GM19025 (cell line): ENCODE data around the gene ARL10.
A peak's percentile ranks its signal among the peaks of the same experiment; 100 is the strongest.

Experiments used
- ATAC-seq: cut with Tn5 transposase; IDR thresholded peaks from one replicate; pipeline ENCODE4 v1.9.1; 2021; ENCODE audit warnings: mild to moderate bottlenecking, low read depth, moderate library complexity; ENCODE audit not compliant: unreplicated experiment

ARL10 gene, protein sequence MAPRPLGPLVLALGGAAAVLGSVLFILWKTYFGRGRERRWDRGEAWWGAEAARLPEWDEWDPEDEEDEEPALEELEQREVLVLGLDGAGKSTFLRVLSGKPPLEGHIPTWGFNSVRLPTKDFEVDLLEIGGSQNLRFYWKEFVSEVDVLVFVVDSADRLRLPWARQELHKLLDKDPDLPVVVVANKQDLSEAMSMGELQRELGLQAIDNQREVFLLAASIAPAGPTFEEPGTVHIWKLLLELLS

GRCh38 chr5:176365351-176366231 is at the start of gene ARL10:
Gene ARL10 (plus strand): TSS chr5:176365487. CDS start chr5:176365564, 77 bp downstream.
- ATAC-seq, result peak; percentile 38

- ATAC-seq, result no peak
Measured at GRCh38 chr5:176317534-176318374, 47.5 kb upstream of the ARL10 start.

GRCh38 chr5:176319827-176320554 is 45.3 kb upstream of the ARL10 start:
- ATAC-seq, result no peak

- ATAC-seq, result no peak
Measured at GRCh38 chr5:176320577-176320976, 44.7 kb upstream of the ARL10 start.

GRCh38 chr5:176334031-176334770 is 31.1 kb upstream of the ARL10 start:
- ATAC-seq, result no peak

DNA sequence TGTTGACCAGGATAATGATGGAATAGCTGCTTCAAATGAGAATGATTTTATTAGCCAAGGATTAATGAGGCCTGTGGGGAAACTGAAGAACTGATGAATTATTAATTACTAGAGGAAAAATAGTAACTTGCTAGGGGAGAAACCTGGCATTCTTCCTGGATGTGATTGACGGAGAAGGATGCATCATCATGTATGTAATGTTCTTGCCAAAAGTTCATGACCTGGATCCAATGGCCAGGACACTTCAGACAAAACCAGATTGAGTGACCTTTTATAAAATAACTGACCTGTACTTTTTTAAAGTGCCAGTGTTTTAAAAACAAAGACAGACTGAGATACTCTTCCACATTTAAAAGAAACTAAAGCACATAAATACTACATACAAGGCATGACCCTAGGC is 27.4 kb upstream of the ARL10 start:
- no peak for ATAC-seq

DNA sequence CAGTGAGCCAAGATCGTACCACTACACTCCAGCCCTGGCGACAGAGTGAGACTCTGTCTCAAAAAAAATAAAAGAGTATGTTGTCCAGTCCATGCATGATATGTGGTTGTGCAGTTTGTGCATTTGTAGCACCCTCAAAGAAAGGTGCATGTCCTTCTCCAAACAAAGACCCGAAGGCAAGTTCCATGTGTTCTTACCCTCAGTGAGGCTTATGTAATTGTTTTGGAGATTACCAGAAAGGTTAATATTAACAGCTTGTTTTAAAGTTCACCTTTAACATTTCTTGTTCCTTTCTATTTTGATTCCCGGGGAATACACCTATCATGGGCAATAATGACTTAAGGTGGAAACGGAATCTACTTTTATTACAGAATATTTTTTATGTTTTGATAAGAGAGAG is 26.0 kb upstream of the ARL10 start:
- ATAC-seq, result no peak

DNA sequence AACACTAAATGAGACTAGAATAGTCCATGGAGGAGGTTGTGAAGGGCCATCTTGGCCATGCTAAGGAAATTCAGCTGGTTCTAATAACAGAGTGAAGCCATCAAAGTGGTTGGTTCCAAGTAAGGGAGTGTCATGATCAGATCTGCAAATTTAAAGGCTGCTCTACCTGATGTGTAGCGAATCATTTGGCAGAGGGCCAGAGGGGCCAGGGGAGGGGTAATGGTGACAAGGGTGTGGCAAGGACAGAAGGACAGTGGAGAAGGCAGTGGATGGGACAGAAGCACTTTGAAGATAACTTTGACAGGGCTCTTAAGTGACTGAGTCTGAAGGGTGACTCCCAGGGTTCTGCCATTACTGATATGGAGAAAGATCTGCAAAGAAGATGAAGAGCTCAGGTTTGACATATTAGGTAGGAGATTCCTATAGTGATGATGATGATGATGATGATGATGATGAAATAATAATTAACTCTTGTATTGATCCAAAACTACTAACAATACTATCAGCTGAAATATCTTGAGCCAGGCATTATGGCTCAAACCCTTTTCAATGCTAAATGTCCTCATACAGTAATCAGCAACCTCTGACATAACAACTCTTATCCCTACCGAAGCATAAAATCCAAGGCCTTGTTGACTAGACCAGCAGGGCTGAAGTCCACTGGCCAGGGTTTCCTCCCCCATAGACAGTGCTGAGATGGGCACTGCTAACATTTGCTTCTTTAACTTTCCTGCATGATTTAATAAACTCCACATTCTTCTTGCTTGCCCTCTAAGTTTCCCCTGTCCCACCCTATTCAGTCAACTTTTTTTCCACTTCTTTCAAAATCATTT is 23.7 kb upstream of the ARL10 start:
- no peak for ATAC-seq

DNA sequence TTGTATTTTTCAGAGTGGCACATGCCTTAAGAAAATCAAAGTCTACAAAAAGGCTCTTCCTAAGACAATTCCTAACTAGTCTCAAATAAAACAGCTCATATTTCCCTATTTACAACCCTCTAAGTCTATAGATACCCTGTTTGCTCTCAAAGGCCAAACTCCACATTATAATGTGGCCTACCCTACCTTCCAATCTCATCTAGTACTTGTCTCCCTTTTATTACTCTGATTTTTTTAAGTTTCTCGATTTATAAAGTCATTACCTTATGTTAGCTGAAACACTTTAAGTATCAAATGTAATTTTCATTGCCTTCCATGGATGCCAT is 23.2 kb upstream of the ARL10 start:
- no peak for ATAC-seq

GRCh38 chr5:176342766-176343458 is 22.4 kb upstream of the ARL10 start:
- ATAC-seq, result no peak

- ATAC-seq, result no peak
Measured at GRCh38 chr5:176350416-176350815, 14.9 kb upstream of the ARL10 start.

DNA sequence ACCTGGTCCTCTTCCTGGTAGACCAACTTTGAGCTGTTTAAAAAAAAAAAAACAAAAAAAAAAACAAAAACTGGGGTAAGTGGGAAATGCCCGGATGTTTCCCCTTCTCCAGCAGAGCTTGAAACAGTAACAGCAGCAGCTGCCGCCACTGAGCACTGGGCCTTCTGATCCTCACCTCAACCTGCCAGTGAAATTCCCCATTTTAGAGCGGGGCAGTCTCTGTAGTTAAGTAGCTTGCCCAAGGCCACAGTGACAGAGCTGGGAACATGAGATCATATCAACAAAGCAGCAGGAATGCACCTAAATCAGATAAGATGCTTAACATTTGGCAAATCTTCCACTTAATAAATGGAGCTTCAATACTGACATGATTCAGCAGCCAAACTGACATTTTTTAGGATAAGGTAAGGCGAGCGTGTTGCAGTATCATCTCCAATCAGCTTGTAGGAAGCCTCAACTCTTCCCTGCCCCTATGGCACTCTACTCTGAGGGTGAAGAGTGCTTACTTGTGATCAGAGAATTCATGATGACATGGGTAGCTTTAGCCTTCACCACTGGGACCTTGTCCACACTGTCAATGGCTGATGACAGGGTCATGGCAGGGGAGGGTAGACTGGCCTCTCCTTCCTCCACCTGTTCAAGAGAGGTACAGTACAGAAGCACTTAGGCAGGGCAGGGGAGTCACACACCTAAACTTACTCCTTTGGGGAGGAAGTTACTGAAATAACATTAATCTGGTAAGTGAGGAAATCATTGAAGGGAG is 13.0 kb upstream of the ARL10 start:
- no peak for ATAC-seq

GRCh38 chr5:176353533-176353932 is 11.8 kb upstream of the ARL10 start:
- ATAC-seq, result no peak

GRCh38 chr5:176355400-176356178 is 9.7 kb upstream of the ARL10 start:
- no peak for ATAC-seq

DNA sequence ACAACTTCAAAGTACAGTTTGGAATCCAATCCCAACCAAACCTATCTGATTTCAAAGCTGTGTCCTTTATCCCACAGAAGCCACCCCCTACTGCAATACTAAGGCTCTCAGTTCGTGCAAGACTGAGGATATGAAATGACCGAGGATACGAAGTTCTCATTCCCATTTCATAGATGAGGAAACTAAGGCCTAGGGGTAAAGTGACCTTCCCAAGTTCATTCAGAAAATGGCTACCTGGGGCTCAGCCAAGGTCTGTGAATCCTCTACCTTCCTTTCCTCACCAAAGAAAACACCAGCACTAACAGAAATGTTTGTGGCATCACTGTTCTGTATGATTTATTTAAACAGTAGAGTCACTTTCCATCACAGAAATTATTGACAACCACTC is 9.1 kb upstream of the ARL10 start:
- ATAC-seq, result no peak

GRCh38 chr5:176359658-176360057 is 5.6 kb upstream of the ARL10 start:
- ATAC-seq, result no peak

DNA sequence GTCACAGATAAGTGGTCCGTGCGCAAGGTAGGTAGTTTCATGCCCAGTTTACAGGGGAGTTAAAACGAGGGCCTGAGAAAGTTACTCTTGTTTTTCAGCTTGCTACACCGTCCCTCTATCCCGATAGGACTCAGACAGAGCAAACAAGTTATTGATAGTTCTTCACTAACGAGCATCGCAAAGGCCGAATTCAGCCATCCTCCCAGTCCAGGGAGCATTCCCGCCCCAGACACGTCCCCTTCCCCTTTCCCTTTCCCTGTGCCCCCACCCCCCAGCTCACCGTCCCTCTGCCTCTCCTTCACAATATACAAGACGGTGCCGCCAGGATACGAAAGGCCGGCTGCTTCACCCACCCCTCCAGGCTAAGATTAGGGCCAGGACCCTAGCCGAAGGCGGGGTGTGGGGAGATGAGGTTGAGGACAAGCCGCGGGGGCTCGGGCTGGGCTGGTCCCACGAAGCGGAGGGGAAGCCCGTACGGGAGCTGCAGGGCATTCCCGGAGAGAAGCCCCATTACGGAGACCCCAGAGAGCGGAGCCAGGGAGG is 4.3 kb upstream of the ARL10 start:
- no peak for ATAC-seq
